Prostate gland (tissue), 2 donors: ENCODE measurements around the gene IDH3G.

ENCODE experiments used
- POLR2AphosphoS5 ChIP-seq: sonication (generic); formaldehyde crosslinking; IDR thresholded peaks from one replicate; pipeline ENCODE4 v1.6.1; 2017; ENCODE audit warnings: antibody characterized with exemption
- TF ChIP-seq, protein P1 (sequence below), 4 experiments: fragments of 200-600 bp in 2 of 4; fragments of 450-650 bp in 2 of 4; sonication (generic) in 2 of 4; IDR thresholded peaks; 1 replicate in 3 of 4; 2 replicates in 1 of 4; pipeline ENCODE4 v1.5.1; 2016 to 2019; ENCODE audit warnings: antibody characterized with exemption in 4 of 4, mild to moderate bottlenecking in 2 of 4, moderate library complexity in 2 of 4

DNA sequence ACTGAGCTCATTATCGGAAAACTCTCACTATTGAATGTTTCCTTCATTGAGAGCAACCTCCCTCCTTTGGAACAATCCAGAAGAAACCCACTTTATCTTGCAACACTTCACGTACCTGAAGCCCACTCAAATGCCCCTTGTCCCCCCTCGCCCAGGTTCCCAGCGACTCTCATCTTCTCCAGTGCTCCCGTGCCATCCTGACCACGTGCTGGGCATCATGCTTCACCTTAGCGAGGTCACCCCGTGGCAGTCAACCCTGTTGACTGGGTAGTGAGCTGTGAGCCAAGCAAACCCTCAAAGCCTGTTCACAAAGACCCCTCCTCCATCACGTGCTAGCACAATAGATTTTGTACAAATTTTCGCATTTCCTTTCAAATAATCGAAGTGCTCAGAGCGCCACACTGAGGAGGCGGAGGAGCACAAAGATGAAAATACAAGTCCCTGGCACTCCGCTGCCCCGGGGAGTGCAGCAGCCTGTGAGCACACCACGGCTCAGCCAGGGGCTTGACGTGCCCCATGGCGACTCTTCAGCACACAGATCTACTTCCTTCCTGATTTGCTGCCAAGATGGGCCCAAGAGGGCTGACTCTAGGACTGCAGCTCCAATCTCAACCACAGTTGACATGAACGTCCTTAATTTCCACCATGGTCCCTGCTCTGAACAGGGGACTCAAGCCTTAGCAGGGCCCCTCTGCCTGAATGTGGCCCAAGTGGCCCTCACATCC is 20.6 kb upstream of the IDH3G start:
- TF ChIP-seq, protein P1, sequence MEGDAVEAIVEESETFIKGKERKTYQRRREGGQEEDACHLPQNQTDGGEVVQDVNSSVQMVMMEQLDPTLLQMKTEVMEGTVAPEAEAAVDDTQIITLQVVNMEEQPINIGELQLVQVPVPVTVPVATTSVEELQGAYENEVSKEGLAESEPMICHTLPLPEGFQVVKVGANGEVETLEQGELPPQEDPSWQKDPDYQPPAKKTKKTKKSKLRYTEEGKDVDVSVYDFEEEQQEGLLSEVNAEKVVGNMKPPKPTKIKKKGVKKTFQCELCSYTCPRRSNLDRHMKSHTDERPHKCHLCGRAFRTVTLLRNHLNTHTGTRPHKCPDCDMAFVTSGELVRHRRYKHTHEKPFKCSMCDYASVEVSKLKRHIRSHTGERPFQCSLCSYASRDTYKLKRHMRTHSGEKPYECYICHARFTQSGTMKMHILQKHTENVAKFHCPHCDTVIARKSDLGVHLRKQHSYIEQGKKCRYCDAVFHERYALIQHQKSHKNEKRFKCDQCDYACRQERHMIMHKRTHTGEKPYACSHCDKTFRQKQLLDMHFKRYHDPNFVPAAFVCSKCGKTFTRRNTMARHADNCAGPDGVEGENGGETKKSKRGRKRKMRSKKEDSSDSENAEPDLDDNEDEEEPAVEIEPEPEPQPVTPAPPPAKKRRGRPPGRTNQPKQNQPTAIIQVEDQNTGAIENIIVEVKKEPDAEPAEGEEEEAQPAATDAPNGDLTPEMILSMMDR (IDR thresholded peaks at IDR 0.05) = no peak
- TF ChIP-seq POLR2AphosphoS5 = no peak
